C4-2B (cell line): ENCODE results near the gene HEATR1.

Source experiments
- ZFX ChIP-seq: fragments of 450-650 bp; IDR thresholded peaks from 2 replicates; pipeline ENCODE4 v1.6.1; 2017
- TF ChIP-seq, protein P1 (sequence below): fragments of 450-650 bp; conservative IDR thresholded peaks from 2 replicates; pipeline ENCODE4 v1.5.1; 2017; ENCODE audit warnings: mild to moderate bottlenecking

DNA sequence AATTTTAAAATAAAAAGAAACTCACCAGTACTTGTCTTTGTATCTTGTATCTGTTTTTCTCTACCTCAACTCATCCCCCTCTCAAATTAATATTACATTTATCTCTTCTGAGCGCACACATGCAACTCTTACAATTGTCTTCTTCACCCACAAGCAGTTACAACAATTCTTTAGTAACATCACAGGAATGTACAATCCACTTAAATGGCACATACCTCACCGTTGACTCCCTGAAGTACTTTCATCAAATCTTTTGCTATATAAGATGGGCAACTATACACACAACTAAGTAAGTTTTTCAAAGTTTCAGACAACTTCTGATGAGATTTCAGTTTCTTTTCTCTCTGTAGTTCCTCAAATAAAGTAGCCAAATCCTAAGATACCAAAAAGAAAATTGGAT is 28.3 kb downstream of the HEATR1 start:
- TF ChIP-seq, protein P1, sequence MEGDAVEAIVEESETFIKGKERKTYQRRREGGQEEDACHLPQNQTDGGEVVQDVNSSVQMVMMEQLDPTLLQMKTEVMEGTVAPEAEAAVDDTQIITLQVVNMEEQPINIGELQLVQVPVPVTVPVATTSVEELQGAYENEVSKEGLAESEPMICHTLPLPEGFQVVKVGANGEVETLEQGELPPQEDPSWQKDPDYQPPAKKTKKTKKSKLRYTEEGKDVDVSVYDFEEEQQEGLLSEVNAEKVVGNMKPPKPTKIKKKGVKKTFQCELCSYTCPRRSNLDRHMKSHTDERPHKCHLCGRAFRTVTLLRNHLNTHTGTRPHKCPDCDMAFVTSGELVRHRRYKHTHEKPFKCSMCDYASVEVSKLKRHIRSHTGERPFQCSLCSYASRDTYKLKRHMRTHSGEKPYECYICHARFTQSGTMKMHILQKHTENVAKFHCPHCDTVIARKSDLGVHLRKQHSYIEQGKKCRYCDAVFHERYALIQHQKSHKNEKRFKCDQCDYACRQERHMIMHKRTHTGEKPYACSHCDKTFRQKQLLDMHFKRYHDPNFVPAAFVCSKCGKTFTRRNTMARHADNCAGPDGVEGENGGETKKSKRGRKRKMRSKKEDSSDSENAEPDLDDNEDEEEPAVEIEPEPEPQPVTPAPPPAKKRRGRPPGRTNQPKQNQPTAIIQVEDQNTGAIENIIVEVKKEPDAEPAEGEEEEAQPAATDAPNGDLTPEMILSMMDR: no peak
- no peak for TF ChIP-seq ZFX
